SKM-1 treated with dmso at 0.1 percent for 144 hours (cell line): ENCODE data around the gene GRB10.
A peak's percentile ranks its signal among the peaks of the same experiment; 100 is the strongest.

Experiments used
- DNase-seq: peaks from one replicate; lab custom pipeline; 2025; ENCODE audit not compliant: unreplicated experiment; lab: John Stamatoyannopoulos, UW

GRB10 gene

DNA sequence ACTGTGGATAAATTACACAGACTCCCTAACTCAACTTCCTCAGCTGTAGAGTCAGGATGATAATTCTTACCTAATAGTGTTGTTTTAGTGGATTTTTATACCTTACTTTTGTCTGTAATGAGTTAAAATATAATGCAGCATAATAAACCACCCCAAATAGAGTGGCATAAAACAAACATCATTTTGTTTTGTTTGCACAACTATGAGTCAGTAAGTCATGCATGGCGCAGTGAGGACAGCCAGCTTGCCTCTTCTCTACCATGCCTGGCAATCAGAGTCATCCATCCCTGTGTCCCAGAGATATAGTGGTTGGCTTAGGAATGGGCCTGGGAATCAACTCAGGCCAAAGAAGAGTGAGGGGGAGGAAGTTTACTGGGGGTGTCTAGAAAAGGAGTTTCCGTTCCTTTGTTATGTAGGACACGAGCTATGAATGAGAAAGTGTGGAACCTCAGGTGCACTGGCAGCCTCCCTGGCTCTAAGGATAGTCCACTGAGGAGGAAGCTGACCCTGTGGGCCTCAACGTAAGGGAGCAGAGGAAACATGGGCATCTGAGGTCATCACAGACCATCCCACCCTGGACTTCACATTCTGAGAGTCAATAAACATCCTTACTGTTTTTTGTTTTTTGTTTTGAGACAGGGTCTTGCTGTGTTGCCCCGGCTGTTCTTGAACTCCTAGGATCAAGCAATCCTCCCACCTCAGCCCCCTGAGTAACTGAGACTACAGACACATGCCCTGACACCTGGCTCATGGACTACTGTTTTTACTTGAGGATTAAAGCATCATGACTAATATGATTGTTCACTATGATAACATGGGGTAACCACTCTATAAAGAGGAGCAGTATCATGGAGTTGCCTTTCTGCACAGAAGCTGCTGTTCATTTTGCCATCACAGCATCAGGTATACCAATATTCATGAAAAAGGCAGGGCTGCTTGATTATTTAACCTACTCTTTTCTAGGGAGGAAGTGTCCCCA lies 21.0 kb upstream of the GRB10 start:
- DNase-seq: no peak

DNA sequence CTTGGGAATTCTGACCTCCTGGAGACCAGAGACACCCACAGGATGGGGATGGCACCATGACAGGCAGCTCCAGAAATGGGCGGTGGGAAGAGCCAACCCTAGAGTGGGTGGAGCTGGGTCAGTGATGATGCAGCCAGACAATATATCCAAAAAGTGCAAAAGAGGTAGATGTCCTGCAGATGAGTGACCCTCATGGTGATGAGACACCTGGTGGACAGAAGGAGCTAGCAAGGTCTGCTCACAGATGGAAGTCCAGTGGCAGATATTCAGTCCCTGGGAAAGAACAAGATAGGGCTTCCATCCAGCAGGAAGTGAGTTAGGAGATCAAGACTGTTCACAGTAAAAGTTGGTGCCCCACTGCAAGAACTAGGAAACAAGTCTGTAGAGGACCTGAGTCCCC lies 19.2 kb upstream of the GRB10 start:
- no peak for DNase-seq

DNA sequence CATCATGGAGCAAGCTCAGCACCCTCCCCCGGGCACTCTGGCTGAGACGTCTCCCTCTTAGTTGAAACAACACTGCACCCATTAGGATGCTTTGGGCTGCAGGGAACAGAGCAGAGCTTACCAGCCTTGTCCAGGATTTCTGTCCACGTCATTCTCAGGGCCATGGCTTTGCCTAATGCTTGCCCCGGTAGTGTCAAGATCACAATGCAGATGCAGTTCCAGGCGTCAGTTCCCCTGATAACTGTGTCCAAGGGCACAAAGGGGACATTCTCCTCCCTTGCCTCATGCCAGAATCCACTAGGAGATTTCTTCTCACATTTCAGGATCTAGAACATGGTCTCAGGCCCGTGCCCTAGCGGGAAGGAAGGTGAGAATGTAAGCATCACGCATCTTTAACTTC lies 17.2 kb upstream of the GRB10 start:
- no peak for DNase-seq

DNA sequence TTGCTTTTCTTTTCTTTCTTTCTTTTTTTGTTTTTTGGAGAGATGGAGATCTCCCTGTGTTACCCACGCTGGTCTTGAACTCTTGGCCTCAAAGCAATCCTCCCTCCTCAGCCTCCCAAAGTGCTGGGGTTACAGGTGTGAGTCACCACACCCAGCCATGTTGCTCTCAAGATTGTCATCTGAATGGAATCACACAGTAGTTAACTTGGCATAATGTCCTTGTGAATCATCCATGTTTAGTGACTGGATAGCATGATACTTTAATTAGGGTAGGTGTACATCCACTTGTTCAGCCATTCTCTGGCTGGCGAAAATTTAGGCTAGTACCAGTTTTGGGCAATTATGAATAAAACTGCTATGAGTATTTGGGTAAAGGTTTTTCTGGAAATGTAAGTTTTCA lies 15.4 kb upstream of the GRB10 start:
- no peak for DNase-seq

DNA sequence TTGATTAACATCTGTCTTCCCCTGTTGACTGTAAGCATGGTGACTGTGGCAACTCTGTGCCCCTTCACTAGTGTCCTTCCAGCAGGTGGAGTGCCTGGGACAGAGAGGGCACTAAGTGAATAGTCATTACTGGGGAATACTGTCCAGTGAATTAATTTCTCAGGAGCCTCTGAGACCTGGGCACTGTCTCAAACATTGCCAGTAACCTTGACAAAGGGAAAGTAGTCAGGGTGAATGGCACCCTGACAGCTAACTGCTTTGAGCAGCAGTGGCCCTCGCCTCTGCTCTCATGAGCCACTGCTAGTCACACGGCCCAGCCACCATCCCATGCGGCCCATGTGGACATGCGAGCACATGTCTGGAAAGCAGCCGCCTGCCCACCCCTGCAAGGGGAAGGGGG lies 13.1 kb upstream of the GRB10 start:
- no peak for DNase-seq

DNA sequence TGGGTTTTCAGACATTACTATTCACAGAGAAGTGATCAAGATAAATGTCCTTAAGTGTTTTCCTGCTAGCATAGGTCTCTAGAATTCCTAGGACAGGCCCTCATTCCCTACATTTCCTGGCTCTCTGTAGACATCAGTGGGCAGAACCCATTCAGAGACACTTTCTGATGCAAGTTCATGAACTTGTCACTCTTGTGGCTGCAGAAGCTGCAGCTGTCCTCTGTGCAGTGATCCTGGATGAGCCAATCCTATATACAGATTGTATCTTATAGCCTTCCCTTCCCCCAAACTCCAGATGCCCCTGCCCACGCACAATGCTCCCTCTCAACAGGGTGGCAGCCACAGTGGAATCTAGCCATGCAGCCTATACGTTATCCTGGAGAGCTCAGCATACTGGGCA lies 12.6 kb upstream of the GRB10 start:
- DNase-seq: no peak

DNA sequence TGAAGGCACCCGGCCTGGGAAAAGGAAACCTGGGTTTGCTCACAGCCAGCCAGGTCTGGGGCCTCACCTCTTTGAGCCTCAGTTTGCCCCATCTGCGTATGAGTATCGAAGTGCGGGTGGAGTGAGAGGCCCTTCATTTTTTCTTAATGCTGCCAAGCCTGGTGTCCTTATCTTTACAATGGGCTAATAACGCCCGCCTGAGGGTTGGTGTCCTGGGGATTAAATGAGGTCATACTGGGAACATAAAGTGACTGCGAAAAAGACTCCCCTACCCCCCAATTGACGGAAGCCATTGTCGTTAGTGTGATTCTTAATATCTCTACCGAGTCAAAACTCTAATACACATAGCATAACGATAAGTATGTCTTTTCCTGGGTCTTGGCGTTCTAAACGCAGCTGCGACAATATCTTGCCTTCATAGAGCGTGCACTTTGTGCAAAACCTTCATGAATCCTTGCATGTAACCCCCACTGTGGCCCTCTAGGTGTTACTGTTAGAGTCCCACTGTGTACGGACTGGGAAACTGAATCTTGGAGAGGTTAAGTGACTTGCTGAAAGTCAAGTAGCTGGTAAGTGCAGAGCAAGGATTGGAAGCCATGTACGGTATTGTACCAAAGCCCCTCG lies 11.4 kb upstream of the GRB10 start:
- DNase-seq: no peak

DNA sequence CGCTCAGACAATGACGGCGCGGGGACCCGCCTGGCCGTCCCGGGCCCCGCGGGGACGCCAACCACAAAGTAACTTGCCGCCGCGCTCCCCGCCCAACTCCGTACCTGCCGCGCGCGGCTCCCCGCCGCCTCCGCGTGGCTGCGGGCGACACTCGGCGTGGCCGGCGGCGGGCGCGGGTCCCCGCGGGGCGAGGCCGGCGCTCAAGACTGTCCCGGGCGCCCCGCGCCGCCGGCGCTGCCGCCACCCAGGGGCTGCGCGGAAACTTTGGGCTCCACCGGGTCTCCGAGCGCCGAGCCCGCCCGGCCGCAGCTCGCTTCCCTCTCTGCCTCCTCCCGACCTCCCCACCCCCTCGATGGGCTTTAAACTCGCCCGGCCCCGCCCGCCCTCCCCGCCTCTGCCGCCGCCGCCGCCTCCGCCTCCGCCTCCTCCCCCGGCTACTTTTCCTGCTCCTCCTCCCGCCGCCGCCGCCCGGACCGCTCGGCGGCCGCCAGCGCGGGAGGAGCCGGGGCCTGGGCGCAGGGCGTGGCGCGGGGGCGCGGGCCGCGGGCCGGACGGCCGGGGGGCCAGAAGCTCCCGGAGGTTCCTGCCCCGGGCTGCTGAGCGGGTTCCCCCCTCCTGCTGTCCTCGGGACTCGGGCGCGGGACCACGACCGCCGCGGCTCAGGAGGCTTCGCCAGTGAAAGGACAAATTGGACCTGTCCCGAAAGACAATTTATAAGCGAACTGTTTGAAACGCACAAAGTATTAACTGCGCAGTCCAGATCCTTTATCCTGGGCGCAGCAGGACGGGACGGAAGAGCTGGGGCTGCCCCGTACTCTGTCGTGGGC lies 10.6 kb upstream of the GRB10 start:
- DNase-seq: peak; percentile 56

DNA sequence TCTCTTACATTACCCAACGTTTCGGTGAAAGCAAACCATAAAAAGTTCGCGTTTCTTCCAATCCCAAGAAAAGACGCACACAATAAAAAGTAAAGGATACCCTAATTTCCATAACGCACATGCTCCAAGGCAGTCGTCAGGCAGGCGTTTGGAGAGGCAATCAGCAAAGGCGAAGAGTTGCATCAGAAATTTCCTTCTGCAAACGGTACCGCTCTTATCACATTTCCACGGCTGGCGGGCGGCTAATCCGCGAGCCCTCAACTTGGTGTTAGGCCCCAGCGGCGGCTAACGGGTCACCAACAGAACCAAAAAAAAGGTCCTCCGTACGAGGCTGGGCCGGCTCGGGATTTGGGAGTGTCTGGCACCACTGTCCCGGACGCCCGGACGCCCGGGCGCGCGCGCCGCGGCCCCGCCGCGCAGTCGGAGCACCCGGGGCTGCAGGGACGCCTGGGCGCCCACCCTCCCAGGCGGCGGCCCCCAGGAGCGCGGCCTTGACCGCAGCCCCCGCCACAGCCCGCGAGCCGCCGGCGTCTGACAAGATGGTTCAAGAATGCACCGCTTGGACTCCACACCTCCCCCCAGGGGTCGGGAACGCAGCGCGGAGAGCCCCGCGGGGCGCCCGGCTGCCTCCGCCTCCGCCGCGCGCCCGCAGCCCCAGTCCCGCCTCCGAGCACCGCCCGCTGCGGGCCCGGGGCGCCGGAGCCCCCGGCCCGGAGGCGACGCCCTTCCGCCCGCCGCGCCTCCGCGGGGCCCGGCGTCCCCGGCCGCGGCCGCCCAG lies 9.8 kb upstream of the GRB10 start:
- DNase-seq: peak; percentile 52

DNA sequence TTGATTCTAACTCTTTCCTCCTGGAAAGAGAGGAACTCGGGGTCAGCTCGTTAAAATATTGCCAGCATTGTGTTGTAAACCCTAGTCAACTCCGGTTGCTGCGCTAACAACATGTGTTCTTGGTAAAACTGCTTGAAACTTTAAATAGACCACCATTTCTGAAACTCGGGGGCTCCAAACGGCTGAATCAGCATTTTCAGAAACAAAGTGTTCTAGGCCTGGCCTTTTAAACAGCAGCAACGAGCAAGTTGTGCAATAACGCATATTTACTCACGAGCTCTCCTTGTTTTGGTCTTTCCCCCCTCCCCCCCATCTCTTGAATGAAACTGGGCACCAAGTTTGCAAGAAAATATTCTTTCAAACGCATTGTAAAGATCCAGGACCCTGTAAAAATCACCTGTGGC lies 9.2 kb upstream of the GRB10 start:
- no peak for DNase-seq

DNA sequence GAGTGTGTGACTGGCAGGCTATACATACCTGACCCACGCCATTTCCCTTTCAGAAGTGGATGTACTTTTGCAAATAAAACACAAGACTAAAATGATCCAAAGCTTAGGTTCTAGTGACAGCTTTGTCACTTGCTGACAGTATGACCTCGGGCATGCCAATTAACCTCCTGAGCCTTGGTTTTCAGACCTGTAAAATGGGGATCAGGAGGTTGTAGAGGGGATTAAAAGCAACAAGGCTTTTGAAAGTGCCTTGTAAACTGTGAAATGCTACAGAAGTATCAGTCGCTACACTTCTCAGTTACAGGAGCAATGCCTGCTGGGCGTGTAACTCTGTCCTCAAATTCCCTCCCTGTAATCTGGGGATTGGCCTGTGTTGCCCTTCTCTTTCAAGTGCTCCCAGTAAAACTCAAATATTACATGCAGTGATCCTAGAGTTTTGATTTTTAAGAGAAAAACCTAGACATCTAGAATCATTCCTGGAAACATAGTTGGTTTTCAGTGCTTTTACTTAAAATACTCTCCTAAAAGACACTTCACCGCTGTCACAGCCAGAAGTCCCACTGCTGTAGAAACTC lies 8.8 kb upstream of the GRB10 start:
- no peak for DNase-seq

DNA sequence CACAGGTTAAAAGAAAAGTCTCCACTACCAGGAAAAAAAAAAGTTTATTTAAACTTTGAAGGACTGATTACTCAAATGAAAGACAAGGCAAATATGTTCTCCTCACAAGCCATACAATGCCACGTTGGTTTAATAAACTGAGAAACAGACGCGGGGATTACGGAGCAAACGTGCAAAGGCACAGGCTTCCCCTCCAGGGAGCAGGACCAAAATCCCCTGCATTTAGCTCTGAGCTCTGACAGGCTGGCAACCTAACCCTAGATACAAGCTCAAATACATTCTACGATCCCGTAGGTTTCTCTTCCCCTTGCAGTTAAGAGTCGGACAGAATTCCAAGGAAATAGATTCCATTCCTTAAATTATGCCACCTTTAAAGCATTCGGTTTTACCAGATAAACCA lies 7.7 kb upstream of the GRB10 start:
- no peak for DNase-seq

DNA sequence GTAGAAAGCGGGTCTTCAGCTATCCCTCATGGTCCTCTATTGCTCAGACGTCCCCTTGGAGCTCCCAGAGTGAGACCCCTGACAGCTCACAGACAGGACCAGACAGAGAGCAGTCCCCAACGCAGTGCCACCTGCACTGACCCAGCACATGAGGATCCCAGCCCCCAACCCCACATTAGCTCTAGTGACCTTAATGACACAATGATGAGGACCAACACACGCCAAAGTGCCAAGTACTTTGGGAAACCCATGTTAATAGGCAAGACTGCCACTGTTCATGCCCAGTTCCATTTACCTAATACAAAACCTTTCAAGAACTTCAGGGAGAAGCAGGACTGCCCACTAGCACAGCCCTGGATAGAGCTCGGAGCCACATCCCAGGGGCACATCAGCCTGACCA lies 5.7 kb upstream of the GRB10 start:
- DNase-seq: no peak

DNA sequence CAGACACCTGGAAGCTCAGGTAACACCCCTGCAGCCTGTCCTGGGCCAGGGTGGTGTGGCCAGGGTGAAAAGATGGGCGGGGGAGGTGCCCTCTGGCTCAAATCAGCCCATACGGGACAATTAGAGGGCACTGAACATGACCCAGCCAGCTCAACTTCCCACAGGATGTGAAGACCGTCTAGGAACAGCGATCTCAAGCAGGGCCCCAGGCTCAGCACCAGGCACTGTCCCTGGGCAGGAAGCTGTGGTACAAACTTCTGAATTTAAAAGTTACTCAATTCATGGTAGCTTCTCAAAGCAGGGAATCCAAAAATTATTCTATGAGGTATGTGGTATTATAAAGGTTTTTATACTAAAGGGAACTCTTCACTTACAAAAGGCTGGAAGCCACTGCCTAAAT lies 5.1 kb upstream of the GRB10 start:
- DNase-seq: no peak

DNA sequence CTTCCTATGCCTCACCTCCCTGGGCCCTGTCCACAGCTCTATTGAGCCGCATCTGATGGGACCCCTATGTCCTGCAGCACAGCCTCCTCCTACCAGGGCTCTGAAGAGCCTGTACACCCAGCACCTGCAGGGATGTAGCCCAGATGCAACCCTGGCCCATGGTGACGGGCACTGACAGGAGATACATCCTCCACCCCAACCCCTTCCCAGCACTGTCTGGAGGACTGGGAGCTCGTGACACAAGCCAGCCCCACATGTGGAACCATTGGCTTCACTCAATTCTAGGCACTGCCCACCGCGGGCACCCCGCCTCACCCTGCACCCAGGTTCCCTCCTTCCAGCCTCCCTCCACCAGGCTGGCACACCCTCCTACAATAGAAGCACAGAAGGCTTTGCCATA lies 2.6 kb upstream of the GRB10 start:
- no peak for DNase-seq

DNA sequence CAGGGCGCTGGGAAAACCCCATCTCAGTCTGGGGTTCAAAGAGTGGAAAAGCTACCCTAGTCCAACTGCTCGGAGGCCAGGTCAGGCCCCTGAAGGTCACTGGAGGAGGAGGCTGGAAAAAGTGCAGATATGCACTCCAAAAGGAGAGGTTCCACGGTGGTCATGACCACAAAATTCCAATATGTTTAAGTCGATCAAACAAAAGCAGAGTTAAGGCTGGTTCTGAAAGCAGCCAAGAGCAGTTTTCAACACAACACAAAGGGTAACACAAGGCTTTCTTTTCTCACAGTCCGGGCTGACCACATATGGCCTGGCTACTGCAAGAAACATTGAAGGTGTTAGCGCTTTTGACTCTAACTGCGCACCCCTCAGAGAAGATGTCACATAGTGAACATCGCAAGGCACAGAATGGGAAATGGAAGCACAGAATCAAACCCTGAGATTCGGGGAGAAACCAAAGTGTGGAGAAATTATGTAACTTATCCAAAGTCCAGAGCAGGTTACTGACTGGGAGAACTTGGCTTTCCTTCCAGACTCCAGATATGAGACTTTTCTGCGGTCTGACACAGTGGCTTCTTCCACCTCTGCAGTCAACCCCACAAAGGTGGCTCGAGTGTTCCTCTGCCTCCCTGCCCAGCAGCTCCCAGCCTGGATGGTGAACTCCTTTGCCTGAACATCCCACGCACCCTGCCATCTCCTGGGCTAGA lies 1.3 kb upstream of the GRB10 start:
- no peak for DNase-seq

DNA sequence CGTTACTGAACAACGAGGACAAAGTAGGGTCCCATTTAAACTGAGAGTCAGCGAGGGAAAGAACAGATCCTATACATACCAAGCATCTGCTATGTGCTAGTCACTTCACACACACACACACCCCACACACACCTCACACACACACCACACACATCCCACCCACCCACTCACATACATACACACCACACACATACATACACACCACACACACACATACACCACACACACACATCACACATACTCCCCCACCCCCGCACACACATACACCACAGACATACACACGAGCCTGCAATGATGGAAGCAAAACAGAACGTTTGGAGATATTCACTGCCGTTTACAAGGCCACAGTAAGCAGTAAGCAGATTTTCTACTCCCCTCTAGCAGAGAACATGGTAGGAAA lies 607 bp upstream of the GRB10 start:
- no peak for DNase-seq

DNA sequence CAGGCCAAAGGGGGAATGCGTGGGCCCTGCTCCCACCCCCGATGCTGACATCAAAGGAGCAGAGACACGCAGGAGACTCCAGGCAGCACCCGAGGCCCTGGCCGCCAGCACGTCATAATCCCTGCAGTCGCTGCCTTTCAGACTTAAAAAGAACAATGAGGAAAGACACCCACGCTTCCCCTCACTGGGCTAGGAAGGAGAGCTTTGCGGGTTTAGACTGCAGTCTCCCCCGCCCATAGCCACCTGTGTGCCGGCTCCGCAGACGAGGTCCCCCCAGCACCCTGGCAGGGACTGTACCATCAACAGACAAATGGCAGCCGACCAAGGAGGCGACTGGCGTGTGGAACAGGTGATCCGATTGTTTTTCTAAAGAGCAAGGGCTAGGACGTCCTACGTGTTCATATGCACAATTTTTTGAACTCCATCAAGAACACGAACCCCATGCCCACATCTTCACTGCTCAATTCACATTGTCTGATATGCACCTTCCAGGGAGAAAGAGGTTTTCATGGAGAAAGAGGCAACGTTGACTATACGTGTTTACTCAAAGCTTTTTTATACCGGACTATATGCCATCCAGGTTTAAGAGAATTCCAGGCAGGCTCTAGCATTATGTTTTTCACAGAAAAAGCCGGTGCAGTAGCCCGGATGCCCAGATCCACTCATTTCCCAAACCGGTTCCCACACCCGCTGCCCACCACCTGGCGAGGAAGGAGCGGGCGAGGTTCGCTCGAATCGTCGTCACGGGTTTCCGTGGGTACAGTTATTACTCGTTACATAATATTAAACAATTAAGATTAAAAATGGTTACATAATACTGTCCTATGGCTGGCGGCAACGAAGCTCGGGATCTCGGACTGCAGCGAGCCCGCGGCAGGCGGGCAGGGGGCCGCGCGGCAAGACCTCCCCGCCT lies 1.1 kb downstream of the GRB10 start:
- DNase-seq: no peak

DNA sequence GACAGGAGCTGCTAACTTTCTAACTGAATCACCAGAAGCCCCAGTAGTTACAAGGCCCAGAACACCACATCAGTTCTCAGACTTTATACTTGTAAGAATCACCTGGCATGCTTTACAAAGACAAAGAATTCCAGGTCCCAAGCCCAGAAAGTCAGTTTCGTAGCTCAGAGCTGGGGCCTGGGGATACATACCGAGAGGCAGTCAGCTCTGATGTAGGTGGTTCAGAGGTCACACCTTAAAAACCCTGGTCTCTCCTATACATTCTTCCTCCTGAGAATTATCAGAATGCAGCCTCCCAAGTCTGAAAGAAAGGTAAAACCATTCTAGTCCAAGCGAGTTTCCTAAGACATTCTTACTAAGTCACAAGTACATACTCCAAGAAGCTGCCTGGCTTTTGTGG lies 2.3 kb downstream of the GRB10 start:
- DNase-seq: no peak
